Left forelimb (tissue), 1 donor: ENCODE data around the gene SRL.
"Not testable (repeated sequence)": the region's sequence is repeated elsewhere in the genome, so short reads cannot be mapped to it uniquely, and the experiment has no call there.

Source experiments
- DNase-seq: peaks from one replicate; pipeline ENCODE4 v3.0.0-alpha.2; 2018; ENCODE audit warnings: low spot score

SRL gene

DNA sequence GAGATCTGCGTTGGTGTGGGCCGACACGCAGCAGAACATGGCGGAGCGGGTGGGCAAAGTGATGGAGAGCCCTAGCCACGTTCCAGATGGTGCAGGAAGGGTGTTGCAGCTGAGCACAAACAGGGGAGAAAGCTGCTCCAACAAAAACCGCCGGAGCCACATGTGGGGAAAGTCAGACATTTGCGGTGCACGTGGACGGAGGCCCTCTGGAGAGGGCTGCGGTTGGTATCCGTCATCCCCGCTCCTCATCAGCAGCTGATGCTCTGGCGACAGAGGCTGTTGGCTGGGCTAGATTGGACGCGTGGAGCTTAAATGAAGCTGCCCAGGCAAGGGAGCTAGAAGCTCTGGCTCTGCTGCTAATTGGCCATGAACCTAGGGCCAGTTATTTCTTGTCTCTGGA lies 82.2 kb downstream of the SRL start:
- DNase-seq, result no peak

DNA sequence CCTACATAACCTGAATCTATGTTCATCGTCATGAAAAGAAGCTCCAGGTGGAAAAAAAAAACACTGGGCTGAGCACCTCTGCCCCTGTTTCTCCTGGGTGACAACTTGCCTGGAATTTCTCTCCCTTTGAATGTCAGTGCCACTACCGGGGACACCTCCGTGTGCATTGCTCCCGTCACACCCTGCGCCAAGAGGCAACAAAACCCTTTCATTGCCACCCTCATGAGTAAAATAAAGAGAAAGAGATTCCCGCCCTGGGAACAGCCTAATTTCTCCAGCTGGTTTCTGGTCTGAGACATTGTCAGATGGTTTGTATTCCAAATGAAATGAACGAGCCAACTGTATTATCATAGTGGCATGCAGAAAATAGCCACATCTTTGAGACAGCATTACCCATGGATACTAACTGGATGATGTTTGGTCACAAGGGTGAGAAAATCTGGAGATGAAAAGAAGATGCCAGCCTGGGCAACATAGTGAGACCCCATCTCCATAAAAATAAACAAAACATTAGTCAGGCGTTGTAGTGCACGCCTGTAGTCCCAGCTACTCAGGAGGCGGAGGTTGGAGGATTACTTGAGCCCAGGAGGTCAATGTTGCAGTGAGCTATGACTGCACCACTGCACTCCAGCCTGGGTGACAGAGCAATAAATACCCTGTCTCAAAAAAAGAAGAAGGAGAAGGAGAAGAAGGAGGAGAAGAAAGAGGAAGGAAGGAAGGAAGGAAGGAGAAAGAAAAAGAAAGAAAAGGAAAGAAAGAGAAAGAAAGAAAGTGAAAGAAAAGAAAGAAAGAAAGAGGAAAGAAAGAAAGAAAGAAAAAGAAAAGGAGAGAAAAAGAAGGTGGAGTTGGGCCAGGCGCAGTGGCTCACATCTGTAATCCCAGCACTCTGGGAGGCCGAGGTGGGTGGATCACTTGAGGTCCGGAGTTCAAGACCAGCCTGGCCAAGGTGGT lies 83.5 kb downstream of the SRL start:
- DNase-seq, result no peak

DNA sequence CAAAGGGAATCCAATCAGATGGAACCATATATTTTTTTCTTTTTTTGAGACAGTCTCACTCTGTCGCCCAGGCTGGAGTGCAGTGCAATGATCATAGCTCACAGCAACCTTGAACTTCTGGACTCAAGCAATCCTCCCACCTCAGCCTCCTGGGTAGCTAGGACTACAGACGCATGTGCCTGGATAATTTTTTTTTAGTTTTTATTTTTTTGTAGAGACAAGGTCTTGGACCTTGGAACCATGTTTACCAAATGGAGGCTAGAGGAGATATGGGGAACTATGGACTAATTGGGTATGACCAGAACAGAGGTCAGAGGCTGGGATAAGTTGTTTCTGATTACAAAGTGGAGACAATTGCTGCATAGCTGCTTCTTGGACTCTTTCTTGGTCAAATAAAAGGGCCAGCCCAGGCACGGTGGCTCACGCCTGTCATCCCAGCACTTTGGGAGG lies 84.5 kb downstream of the SRL start:
- DNase-seq, result no peak

DNA sequence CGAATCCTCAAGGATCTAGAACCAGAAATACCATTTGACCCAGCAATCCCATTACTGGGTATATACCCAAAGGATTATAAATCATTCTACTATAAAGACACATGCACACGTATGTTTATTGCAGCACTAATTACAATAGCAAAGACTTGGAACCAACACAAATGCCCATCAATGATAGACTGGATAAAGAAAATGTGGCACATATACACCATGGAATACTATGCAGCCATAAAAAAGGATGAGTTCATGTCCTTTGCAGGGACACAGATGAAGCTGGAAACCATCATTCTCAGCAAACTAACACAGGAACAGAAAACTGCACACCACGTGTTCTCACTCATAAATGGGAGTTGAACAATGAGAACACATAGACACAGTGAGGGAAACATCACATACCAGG lies 85.4 kb downstream of the SRL start:
- not testable (repeated sequence) for DNase-seq

DNA sequence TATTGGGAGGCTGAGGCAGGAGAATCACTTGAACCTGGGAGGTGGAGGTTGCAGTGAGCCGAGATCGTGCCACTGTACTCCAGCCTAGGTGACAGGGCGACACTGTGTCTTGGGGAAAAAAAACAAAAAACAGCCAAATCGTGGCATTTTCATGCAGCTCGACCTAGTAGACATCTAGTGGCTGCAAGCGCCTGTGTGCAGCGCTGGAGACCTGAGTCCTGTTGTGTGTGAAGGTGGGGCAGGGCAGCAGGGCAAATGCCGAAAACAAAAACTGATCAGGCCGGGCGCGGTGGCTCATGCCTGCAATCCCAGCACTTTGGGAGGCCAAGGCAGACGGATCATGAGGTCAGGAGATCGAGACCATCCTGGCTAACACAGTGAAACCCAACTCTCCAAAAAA lies 88.5 kb downstream of the SRL start:
- not testable (repeated sequence) for DNase-seq

DNA sequence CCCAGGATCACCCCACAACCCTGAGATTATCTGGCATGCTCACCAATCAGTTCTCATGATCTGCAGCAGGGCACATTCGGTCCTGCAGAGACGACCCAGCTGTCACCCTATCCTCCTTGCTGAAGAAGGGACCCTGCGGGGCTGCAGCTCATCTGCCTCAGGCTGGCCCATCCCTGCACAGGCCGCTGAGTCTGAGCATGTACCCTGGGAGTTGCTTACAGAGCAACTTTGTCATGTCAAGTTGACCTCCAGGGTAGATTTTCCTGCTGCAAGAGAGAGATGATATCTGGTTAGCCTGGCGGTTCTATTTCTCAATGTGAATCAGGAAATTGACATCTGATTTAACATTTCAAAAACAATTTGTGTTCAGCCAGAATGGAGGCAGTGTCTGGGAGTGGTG lies 89.6 kb downstream of the SRL start:
- DNase-seq, result no peak

DNA sequence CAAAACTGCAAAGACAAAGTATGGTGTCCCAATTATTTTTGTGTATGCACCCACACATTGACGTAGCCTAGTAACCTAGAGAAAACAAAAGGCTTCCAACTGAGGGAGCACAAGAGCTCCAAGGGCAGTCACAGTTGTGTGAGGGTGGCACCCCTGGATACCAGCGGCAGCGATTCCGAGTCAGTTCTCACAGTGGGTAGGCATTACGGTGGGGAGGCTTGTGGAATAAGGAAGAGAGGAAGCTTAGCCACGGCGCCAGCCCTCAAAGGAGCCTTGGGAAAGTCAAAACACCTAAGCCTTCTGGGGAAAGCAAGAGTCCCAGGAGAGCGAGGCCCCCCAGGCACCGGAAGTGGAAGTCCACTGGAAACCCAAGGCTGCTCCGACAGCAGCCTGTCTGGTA lies 94.6 kb downstream of the SRL start:
- DNase-seq, result no peak

DNA sequence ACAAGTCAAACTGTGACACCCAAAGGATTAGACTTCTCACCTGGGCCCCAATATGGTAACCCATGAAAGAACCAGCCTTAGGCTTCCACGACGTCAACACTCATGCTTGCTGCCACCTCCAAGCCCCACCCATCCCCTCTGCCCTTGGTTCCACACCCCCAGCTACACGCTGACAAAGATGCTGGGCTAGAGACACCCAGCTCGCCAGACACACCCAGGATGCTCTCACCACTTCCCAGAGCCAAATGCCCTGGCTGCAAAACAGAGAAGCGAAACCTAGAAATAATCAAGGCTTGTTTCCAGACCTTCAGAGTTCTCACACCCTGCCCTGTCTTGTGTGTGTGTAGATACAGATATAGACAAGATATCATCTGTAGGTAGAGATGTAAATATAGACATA lies 99.6 kb downstream of the SRL start:
- no peak for DNase-seq

DNA sequence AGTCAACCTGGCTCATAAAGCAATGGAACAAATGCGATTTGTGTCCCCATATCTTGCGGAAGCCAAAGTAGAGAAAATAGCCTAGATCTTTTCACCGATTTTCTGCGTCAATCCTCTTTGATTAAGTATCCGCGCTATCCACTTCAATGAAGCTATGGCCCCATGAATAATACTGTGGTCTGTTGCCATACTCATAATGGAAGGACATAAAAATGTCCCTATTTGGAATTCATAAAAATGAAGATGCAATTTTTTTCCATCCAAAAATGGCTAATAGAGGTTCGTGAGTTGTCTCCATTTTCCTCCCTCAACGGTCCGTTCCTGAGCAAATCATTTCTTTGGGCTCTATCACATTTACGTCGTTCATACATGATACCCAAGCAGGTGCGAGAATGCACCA lies 100.3 kb downstream of the SRL start:
- no peak for DNase-seq

DNA sequence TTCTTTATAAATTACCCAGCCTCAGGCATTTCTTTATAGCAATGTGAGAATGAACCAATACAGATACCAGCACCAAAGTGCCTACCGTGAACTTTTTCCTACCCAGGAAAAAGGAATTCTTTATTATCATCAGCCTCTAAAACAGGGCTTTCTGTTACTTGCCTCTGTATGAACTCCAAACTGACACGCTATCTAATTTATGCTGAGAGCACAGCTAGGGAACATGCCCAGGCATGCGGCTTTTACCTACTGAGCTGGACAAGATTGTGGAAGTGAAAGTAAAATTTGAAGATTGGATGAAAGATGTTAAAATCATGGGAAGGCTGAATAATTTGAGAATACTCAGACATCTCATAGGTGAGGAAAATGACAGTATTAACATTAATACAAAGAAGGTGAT lies 101.2 kb downstream of the SRL start:
- no peak for DNase-seq

DNA sequence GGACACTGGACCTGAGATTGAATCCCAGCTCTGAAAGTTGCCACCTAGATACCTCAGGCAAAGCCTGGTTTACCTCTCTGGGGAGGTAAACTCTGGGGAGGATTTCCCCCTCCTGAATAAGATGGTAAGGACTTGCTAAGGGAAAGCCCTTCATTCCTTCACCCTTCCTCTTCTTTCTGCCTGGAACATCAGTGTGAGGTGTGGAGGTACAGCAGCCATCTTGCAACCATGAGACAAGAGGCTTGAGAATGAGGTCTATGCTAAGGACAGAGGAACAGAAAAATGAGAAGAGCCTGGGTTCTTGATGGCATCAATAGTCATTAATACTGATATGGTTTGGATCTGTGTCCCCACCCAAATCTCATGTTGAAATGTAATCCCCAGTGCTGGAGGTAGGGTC lies 101.9 kb downstream of the SRL start:
- DNase-seq, result no peak
